CD4-positive, alpha-beta memory T cell (primary cell): ENCODE data around the gene TSPAN10. TPM values are rescaled to one million over a fixed set of nuclear protein-coding genes. Genes with fewer than 3 reads are reported as not detected.

Experiments used
- CTCF ChIA-PET: fragments of 350-600 bp; sonication (Branson Sonifier 250); formaldehyde crosslinking; loops from one replicate; lab custom pipeline; 2021; ENCODE audit warnings: inconsistent platforms; ENCODE audit not compliant: partially characterized antibody; lab: Charles Lee
- POLR2A ChIA-PET: fragments of 350-600 bp; sonication (Branson Sonifier 250); formaldehyde crosslinking; loops from one replicate; lab custom pipeline; 2021; ENCODE audit not compliant: partially characterized antibody; lab: Charles Lee
- DNase-seq, 5 donors: peaks; one replicate each; pipeline versions ENCODE4 v3.0.0 to v3.0.0-alpha.2; 2020 to 2022; ENCODE audit warnings: mixed read lengths in 1 of 5
- H3K27ac ChIP-seq: one replicate; pipeline ENCODE4 v1.7.0; 2013; ENCODE audit warnings: low read depth, low read length
- H3K27me3 ChIP-seq: 2 replicates; pipeline ENCODE4 v1.7.0; 2013; ENCODE audit warnings: mild to moderate bottlenecking, low read length, moderate library complexity; ENCODE audit not compliant: insufficient read depth
- H3K36me3 ChIP-seq: 2 replicates; pipeline ENCODE4 v1.7.0; 2013; ENCODE audit warnings: mild to moderate bottlenecking, low read length, moderate library complexity; ENCODE audit not compliant: insufficient read depth
- H3K4me1 ChIP-seq: 2 replicates; pipeline ENCODE4 v1.7.0; 2013; ENCODE audit warnings: mild to moderate bottlenecking, low read length, moderate library complexity; ENCODE audit not compliant: insufficient read depth
- H3K4me3 ChIP-seq, 2 donors: one replicate each; pipeline ENCODE4 v1.7.0; 2013; ENCODE audit warnings: low read length in 2 of 2, mild to moderate bottlenecking in 1 of 2
- H3K9me3 ChIP-seq, 2 donors: one replicate each; pipeline ENCODE4 v1.7.0; 2013; ENCODE audit warnings: low read length in 2 of 2, control low read depth in 1 of 2; ENCODE audit not compliant: control insufficient read depth in 1 of 2
- H3K27ac Mint-ChIP-seq, 7 donors: one replicate each; pipeline ENCODE4 v1.8.0; 2020 to 2021; ENCODE audit warnings: mixed read lengths in 7 of 7, mild to moderate bottlenecking in 6 of 7, inconsistent platforms in 3 of 7, moderate library complexity in 3 of 7
- H3K27me3 Mint-ChIP-seq, 2 donors: one replicate each; pipeline ENCODE4 v1.8.0; 2020 to 2021; ENCODE audit warnings: mixed read lengths in 2 of 2
- H3K36me3 Mint-ChIP-seq, 2 donors: one replicate each; pipeline ENCODE4 v1.8.0; 2020 to 2021; ENCODE audit warnings: mixed read lengths in 2 of 2, inconsistent platforms in 1 of 2, mild to moderate bottlenecking in 1 of 2
- H3K4me1 Mint-ChIP-seq, 4 donors: one replicate each; pipeline ENCODE4 v1.8.0; 2020 to 2021; ENCODE audit warnings: mixed read lengths in 4 of 4, mild to moderate bottlenecking in 1 of 4
- H3K4me3 Mint-ChIP-seq, 8 donors: one replicate each; pipeline ENCODE4 v1.8.0; 2020 to 2021; ENCODE audit warnings: mixed read lengths in 8 of 8, mild to moderate bottlenecking in 7 of 8, moderate library complexity in 6 of 8, inconsistent platforms in 3 of 8
- H3K9me3 Mint-ChIP-seq, 8 donors: one replicate each; pipeline ENCODE4 v1.8.0; 2020 to 2021; ENCODE audit warnings: mixed read lengths in 8 of 8, mild to moderate bottlenecking in 5 of 8, inconsistent platforms in 3 of 8, moderate library complexity in 1 of 8
- intact Hi-C: fragments of 100-400 bp; cut with micrococcal nuclease; formaldehyde crosslinking; loops from one replicate; pipeline ENCODE4 v1.15.1; 2023
- polyA plus RNA-seq, 2 donors: library from polyadenylated mRNA; unstranded; fragments of 300-500 nt; fragmentation: Illumina TruSeq; gene quantifications; one replicate each; pipeline ENCODE4 v1.2.3, GENCODE V29; 2021
- total RNA-seq, 2 experiments: library from RNA; stranded (reverse); gene quantifications; one replicate each; pipeline ENCODE4 v1.2.3, GENCODE V29; 2021

Gene TSPAN10
- total and polyA plus RNA-seq, 4 experiments from 2014 or later, result 0.10 to 1.2 (median 0.65) TPM

GRCh38 chr17:81601525-81602120 lies 35.4 kb upstream of the TSPAN10 start:
- no peak overlapping the region for H3K4me3 Mint-ChIP-seq
- intact Hi-C loops, result loop anchor here (1.0 to 2.0 kb wide), 3 partner anchors 49 to 348 kb away; partner anchors contain the start of gene FAAP100
- H3K9me3 ChIP-seq, result no peaks in the 10 kb centered on the region
- ChIA-PET POLR2A (interaction anchor here (1.2 to 2.1 kb wide), 4 partner anchors 49 to 347 kb away, joined by 3 to 10 read pairs (median 4); partner anchors contain the start of gene FAAP100), CTCF (interaction anchor here (0.6 to 3.3 kb wide), 28 partner anchors 9 to 459 kb away, joined by 3 to 42 read pairs (median 4); partner anchors contain the start of gene SLC38A10)
- no peaks in the 10 kb centered on the region for H3K27me3 Mint-ChIP-seq
- H3K36me3 Mint-ChIP-seq, result peaks cover 32 to 59% of the 10 kb centered on the region in 2 donors
- H3K27ac Mint-ChIP-seq, result peak overlapping the region in 4 of 7 donors; percentile 1 to 79 (median 55)
- peak in 4 of 5 donors; percentile 56 to 66 (median 61) for DNase-seq
- H3K27ac ChIP-seq, result no peak overlapping the region
- H3K9me3 Mint-ChIP-seq, result no peaks in the 10 kb centered on the region
- H3K36me3 ChIP-seq, result peaks cover 47% of the 10 kb centered on the region
- H3K4me1 Mint-ChIP-seq, result peaks cover 3 to 14% (median 7%) of the 10 kb centered on the region in 4 donors
- H3K4me1 ChIP-seq, result no peaks in the 10 kb centered on the region
- no peaks in the 10 kb centered on the region for H3K27me3 ChIP-seq
- H3K4me3 ChIP-seq, result no peak overlapping the region

GRCh38 chr17:81603846-81604610 lies 33.0 kb upstream of the TSPAN10 start:
- ChIA-PET POLR2A (no interaction called here), CTCF (interaction anchor here (0.8 kb wide), 1 partner anchor 17 kb away, joined by 3 read pairs; no protein-coding TSS in a partner anchor)
- no peaks in the 10 kb centered on the region for H3K27me3 ChIP-seq
- H3K9me3 Mint-ChIP-seq, result no peaks in the 10 kb centered on the region
- no peak overlapping the region for H3K27ac ChIP-seq
- intact Hi-C loops, result no loop called here
- no peak overlapping the region for H3K4me3 Mint-ChIP-seq
- peaks cover 28 to 63% of the 10 kb centered on the region in 2 donors for H3K36me3 Mint-ChIP-seq
- H3K4me3 ChIP-seq, result no peak overlapping the region
- peak overlapping the region in 2 of 7 donors; percentile 39 to 66 for H3K27ac Mint-ChIP-seq
- no peaks in the 10 kb centered on the region for H3K4me1 ChIP-seq
- H3K9me3 ChIP-seq, result no peaks in the 10 kb centered on the region
- peaks cover 52% of the 10 kb centered on the region for H3K36me3 ChIP-seq
- peaks cover 3 to 6% (median 6%) of the 10 kb centered on the region in 4 donors for H3K4me1 Mint-ChIP-seq
- H3K27me3 Mint-ChIP-seq, result no peaks in the 10 kb centered on the region
- DNase-seq, result no peak

- POLR2A ChIA-PET, result no interaction called here
- no peaks in the 10 kb centered on the region for H3K9me3 ChIP-seq
Observed at GRCh38 chr17:81607431-81607830, 29.6 kb upstream of the TSPAN10 start.

GRCh38 chr17:81608082-81608481 lies 28.9 kb upstream of the TSPAN10 start:
- Histone ChIP-seq H3K27me3 (no peaks in the 10 kb centered on the region), H3K27ac (no peak overlapping the region), H3K4me3 (no peak overlapping the region), H3K4me1 (no peaks in the 10 kb centered on the region), H3K9me3 (no peaks in the 10 kb centered on the region), H3K36me3 (peaks cover 59% of the 10 kb centered on the region)
- no peak overlapping the region for H3K4me3 Mint-ChIP-seq
- intact Hi-C loops, result no loop called here
- ChIA-PET POLR2A (no interaction called here), CTCF (interaction anchor here (0.8 kb wide), 1 partner anchor 12 kb away, joined by 3 read pairs; no protein-coding TSS in a partner anchor)
- H3K9me3 Mint-ChIP-seq, result no peaks in the 10 kb centered on the region
- H3K4me1 Mint-ChIP-seq, result peaks cover 0 to 4% (median 2%) of the 10 kb centered on the region in 4 donors
- H3K36me3 Mint-ChIP-seq, result peaks cover 27 to 59% of the 10 kb centered on the region in 2 donors
- no peak overlapping the region for H3K27ac Mint-ChIP-seq
- no peak for DNase-seq
- H3K27me3 Mint-ChIP-seq, result no peaks in the 10 kb centered on the region

More at GRCh38 chr17:81607431-81607830, 29.6 kb upstream of the TSPAN10 start:
- intact Hi-C loops, result no loop called here
- Histone ChIP-seq H3K27ac (no peak overlapping the region), H3K27me3 (no peaks in the 10 kb centered on the region), H3K36me3 (peaks cover 53% of the 10 kb centered on the region), H3K4me3 (no peak overlapping the region), H3K4me1 (no peaks in the 10 kb centered on the region)
- CTCF ChIA-PET, result interaction anchor here (0.8 kb wide), 1 partner anchor 12 kb away, joined by 3 read pairs; no protein-coding TSS in a partner anchor
- Mint-ChIP-seq H3K9me3 (no peaks in the 10 kb centered on the region), H3K27me3 (no peaks in the 10 kb centered on the region), H3K36me3 (peaks cover 25 to 58% of the 10 kb centered on the region in 2 donors), H3K4me3 (no peak overlapping the region), H3K27ac (no peak overlapping the region), H3K4me1 (peaks cover 0 to 4% (median 2%) of the 10 kb centered on the region in 4 donors)
- DNase-seq, result no peak

GRCh38 chr17:81608605-81609004 lies 28.4 kb upstream of the TSPAN10 start:
- H3K4me1 Mint-ChIP-seq, result peaks cover 0 to 8% (median 4%) of the 10 kb centered on the region in 4 donors
- ChIA-PET CTCF (no interaction called here), POLR2A (interaction anchor here (0.6 kb wide), 1 partner anchor 618 kb away, joined by 3 read pairs; no protein-coding TSS in a partner anchor)
- no peak overlapping the region for H3K27ac Mint-ChIP-seq
- intact Hi-C loops, result no loop called here
- peaks cover 30 to 60% of the 10 kb centered on the region in 2 donors for H3K36me3 Mint-ChIP-seq
- H3K27ac ChIP-seq, result no peak overlapping the region
- peaks cover 64% of the 10 kb centered on the region for H3K36me3 ChIP-seq
- no peaks in the 10 kb centered on the region for H3K9me3 ChIP-seq
- no peaks in the 10 kb centered on the region for H3K27me3 ChIP-seq
- H3K4me3 Mint-ChIP-seq, result no peak overlapping the region
- H3K9me3 Mint-ChIP-seq, result no peaks in the 10 kb centered on the region
- H3K4me1 ChIP-seq, result no peaks in the 10 kb centered on the region
- no peaks in the 10 kb centered on the region for H3K27me3 Mint-ChIP-seq
- no peak overlapping the region for H3K4me3 ChIP-seq
- DNase-seq, result no peak

- Histone ChIP-seq H3K9me3 (no peaks in the 10 kb centered on the region), H3K4me3 (no peak overlapping the region), H3K27ac (no peak overlapping the region), H3K4me1 (peaks cover 5% of the 10 kb centered on the region), H3K36me3 (peaks cover 61% of the 10 kb centered on the region), H3K27me3 (no peaks in the 10 kb centered on the region)
- Mint-ChIP-seq H3K4me3 (no peak overlapping the region), H3K4me1 (peaks cover 6 to 14% (median 10%) of the 10 kb centered on the region in 4 donors), H3K36me3 (peaks cover 30 to 59% of the 10 kb centered on the region in 2 donors), H3K27ac (peak overlapping the region in 1 of 7 donors; percentile 12), H3K9me3 (no peaks in the 10 kb centered on the region), H3K27me3 (no peaks in the 10 kb centered on the region)
- CTCF ChIA-PET, result no interaction called here
- POLR2A ChIA-PET, result no interaction called here
- no peak for DNase-seq
- intact Hi-C loops, result no loop called here
Observed at GRCh38 chr17:81609541-81610311, 27.3 kb upstream of the TSPAN10 start.
